GM19324 (cell line): Measurements from ENCODE around the gene NXN.
"Not testable (repeated sequence)": the region's sequence is repeated elsewhere in the genome, so short reads cannot be mapped to it uniquely, and the experiment has no call there.

Experiments
- ATAC-seq: cut with Tn5 transposase; IDR thresholded peaks from one replicate; pipeline ENCODE4 v1.9.1; 2021; ENCODE audit warnings: mild to moderate bottlenecking, moderate library complexity; ENCODE audit not compliant: unreplicated experiment, low FRiP score

Gene NXN

DNA sequence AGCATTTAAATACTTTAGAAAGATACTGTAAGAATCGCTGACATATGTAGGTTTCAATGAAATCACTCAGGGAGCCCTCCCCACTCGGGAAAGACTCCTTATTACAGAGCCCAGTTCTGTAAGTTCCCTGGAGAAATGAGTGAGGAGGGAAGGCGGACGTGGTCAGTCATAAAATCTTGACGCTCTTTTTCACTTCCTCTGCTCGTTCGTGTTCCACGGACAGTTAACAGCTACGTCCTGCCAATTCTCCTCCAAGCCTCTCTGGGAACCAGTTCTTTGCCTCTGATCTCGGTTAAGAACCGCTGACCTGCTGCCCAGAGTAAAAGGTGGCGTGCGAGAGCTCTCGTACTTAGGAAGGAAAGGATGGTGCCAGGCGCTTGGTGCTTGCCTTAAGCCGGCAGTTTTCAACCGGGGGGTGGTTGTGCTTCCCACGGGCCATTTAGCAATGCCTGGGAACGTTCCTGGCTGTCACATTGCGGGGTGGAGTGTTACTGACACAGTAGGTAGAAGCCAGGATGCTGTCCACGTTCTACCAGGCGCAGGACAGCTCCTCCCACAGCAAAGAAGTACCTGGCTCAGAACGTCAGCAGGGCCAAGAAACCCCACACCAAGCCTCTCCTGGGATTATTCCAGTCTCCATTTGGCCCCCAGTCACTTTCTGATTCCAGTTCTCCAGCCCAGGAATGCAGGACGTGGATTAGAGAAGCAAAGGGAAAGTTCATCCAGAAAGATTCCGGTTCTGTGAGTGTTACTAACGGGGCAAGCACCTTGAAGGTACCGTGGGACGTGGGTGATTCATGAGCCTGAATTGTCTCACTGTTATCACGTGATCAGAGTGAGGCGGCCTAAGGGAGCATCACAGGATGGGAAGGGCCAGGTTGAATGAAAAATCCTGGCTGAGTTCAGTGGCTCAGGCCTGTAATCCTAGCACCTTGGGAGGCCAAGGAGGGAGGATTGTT, 109.7 kb downstream of the NXN start:
- ATAC-seq = no peak

DNA sequence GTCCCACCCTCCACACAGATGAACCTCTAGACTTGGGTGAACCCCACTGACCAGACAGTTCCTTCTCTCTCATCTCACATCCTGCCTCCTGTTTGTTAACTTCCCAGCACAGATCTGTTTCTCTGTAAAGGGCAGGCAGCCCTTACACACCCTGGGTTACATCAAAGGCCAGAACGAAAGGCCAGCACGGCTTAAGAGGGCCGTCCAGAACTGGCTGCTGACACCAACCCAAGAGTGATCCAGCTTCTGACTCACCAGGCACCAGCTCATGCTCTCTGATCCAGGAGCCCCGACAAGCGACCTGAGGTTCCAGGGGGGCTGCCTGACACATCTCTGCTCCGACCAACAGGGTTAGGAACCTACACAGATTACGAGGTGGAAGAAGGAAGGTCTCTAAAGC, 110.5 kb downstream of the NXN start:
- ATAC-seq = no peak

DNA sequence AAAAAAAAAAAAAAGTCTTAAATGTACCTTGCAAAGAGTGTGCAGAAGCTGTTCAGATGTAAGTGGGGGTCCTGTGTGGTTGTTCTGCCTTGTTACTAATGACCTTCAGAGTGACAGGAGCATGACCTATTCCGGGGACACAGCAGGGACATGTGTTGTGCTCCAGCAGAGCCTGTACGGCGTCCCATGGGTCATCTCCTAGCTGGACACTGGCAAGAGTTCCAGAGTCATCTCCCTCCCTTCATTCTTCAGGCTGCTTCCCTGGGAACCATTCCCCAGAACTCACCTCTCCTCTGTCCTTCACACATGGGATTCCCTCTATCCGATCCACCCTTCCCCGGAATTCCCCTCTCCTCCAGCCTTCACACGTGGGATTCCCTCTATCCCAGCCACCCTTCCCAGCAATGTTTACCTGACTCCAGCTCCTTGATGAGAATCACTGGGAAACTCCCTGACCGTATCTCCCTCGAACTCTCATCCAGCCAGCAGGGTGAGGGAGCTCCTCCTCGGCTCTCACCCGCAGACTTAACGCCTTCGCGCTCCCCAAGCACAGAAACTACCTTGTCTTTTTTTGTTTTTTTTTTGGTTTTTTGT, 111.6 kb downstream of the NXN start:
- ATAC-seq = no peak

DNA sequence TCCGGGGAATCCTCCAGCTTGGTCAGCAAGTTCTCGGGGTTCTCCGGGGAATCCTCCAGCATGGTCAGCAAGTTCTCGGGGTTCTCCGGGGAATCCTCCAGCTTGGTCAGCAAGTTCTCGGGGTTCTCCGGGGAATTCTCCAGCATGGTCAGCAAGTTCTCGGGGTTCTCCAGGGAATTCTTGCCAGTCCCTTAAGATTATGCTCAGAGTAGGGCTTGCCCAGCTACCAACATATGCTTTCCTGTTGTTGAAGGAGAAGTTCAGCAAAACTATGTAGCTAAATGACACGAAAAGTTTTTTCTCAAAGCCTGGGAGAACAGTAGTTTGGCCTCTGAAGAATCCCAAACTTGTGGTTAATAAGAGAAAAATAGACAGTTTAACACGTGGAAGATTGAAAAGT, 112.3 kb downstream of the NXN start:
- ATAC-seq = not testable (repeated sequence)

- no peak for ATAC-seq
These were observed 112.9 kb downstream of the NXN start for GRCh38 chr17:866568-867103.

GRCh38 chr17:864315-864714, 115.3 kb downstream of the NXN start:
- ATAC-seq = no peak

DNA sequence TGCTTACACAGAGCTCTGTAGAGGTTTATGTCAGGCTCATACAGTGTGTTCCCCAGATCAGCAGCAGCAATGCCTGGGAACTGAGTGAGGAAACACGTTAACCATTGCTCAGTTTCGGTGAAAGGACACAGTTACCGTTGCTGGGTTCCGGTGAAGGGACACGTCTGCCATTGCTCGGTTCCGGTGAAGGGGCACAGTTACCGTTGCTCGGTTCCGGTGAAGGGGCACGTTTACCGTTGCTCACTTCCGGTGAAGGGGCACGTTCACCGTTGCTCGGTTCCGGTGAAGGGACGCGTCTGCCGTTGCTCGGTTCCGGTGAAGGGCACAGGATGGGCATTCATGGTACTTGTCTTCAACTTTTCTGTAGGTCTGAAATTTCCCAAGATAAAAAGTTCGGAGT, 115.7 kb downstream of the NXN start:
- ATAC-seq = no peak

DNA sequence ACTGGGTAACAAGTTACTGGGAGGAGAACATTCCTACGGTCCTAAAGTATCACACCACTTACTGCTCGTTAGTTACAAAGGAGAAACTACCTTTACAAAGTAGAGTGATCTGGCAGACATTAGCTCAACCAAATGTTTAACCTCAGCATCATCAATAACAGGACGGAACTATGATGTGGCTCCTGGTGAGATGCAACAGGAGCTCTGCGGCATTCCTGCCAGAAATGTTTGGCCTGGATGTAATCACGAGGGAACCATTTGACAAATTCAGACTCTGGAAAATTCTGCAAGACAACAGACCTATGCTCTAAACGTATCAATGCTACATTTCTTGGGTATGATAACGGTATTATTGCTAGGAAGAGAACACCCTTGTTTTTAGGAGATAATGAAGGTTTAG, 117.0 kb downstream of the NXN start:
- no peak for ATAC-seq

- no peak for ATAC-seq
These were observed 118.2 kb downstream of the NXN start for GRCh38 chr17:861364-861763.

DNA sequence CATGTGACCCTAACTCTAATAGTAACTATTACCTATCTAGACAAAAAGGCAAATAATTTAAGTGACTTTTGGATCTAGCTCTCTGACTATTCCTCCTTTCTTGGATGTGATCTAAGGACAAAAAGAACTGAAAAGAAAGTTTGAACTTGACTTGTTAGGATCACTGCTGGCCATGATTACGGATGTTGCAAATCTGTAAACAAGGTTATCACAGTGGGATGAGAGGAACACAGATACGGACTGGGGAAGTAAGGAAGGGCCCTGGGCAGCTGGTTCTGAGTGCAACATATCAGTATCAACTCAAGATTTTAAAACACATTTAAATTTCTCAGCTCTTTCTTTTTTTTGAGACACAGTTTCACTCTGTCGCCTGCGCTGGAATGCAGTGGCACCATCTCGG, 118.8 kb downstream of the NXN start:
- ATAC-seq = no peak

GRCh38 chr17:859824-860195, 119.8 kb downstream of the NXN start:
- no peak for ATAC-seq

GRCh38 chr17:859061-859823, 120.3 kb downstream of the NXN start:
- ATAC-seq = no peak

DNA sequence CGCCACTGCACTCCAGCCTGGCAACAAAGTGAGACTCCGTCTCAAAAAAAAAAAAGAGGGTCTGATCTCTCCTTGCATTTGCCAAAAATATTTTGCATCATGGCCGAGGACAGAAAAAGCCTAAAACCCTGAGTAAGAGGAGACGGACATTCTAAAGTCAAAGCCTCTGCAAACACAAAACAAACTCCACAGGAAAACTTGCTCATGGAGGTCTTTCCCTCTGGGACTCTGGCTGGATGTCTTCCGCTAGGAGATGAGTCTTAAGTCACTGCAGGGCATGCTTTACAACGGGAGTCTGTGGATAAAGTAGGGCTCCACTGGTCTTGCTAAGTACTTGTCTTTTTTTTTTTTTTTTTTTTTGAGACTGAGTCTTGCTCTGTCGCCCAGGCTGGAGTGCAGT, 123.4 kb downstream of the NXN start:
- ATAC-seq = no peak

GRCh38 chr17:855569-855968, 124.0 kb downstream of the NXN start:
- no peak for ATAC-seq

DNA sequence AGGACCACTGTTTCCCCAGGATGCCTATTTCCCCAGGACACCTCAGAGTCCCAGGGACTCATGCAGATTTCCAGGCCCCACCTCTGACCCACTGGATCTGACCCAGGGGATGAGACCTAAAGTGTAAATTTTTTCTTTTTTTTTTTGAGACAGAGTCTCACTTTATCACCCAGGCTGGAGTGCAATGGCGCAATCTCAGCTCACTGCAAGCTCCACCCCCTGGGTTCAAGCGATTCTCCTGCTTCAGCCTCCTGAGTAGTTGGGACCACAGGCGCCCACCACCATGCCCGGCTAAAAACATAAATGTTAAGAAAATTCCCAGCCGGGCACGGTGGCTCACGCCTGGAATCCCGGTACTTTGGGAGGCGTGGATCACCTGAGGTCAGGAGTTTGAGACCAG, 126.7 kb downstream of the NXN start:
- ATAC-seq = not testable (repeated sequence)

DNA sequence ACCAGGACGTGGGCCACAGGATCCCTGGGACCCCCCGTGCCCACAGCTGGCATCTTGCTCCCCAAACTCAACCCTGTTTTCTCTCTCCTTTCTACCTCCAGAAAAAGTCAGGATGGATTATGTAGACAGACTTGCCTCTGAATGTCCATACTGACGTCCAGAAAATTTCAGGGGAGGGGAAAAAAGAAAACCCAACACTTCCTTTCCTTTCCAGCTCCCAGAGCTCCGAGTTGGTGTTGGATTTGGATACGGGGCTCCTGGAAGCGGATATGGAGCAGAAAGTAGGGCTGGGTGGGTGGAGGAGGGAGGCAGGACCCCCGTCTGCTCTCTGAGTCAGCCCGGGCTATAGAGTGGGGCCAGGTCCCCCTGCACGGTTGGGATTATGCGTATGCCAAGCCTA, 127.2 kb downstream of the NXN start:
- ATAC-seq = no peak

DNA sequence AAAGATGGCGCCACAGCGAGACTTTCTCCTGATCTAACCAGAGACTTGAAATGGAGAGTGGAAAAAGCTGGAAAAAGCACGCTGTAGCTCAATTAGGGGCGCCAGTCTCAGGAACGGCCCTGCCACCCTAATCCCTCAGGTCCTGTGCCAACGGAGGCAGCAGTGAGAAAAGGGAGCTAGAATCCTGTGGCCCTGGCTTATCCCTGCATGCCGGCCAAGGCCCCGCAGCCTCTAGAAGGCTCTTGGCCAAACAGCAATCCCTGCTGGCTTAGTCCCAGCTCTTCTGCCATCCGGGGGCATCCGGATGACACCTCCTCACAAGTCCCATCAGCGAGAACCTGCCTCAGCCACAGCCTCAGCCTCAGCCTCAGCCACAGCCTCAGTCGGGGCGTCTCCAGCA, 127.7 kb downstream of the NXN start:
- ATAC-seq = no peak

DNA sequence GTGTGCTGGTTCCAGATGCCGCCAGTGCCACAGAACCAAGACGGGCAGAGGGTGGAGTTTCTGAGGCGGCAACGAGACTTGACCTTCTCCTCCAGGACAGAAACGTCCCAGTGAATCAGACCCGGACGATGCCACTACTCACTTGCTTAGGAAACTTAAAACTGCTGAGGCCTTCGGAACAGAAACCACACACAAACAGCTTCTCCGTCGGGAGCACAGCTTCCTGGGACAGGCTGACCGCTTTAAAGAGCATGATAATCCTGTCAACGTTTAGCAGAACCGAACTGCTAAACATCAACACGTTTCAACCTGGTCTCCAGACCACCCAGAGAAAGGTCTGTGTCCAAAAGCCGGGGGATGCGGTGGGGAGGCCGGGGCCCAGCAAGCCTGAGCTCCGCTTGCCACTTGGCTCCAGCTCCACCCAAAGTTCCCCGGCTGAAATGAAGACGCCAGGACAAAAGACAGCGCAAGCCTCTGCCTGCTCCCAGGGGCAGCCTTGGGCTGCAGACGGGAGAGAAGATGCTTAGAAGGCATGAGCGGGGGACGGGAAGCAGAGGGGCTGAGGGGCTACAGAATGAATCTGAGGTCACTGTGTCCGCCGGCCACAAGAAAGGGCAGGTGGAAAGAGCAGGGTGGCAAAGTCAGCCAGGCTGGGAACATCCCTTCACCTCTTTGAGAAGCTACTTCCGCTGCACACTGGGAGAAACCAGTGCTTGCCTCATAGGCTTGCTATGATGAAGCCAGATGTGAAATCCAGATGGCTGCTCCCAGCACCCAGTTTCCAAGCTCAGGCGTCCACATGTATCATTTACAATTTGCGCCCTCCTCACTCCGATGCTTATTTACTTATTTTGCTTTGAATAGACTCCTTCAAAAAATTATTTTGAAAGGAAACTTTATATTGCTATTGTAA, 128.5 kb downstream of the NXN start:
- ATAC-seq = no peak

DNA sequence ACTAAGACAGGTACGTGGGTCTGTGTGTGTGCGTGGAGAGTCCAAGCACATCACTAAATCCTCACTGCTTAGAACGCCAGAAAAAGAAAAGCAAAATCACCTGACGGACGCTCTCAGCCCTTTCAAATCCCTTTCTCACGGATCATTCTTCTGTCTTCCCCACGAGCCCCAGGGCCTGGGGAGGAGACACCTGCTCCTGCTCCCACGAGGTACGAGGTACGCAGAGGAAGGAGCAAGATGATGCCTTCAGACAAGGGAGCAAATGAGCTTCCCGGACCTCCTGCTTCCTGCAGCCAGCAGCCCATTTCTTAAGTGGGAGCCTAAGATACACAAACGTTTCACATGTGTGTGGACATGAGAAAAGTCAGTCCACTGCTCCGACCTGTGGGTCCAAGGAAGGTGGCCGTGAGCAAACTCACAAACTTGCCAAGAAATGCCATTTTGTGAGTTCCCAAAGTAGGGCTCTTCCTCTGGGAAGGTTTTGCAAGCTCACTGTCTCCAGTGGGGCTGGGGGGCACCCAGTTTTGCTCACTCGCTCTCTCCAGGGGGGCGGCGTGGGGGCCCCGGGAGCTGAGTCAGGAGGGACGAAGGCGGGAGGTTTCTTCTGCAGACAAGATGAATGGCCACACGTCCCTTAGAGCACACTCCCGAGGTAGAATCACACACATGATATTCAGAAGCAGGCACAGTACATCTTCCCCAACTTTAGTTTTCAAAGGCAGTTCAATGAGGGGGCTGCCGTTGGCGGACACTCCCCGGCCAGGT, 129.3 kb downstream of the NXN start:
- no peak for ATAC-seq
